ENCODE measurements around the gene MXD1. TPM values are rescaled to one million over a fixed set of nuclear protein-coding genes. Genes with fewer than 3 reads are reported as not detected.

MXD1 gene
- total and polyA plus RNA-seq, 4 donors = 1.4 to 8.5 (median 5.8) TPM

- no peaks in the 10 kb centered on the region for H3K27me3 ChIP-seq (ENCODE audit: control insufficient read depth in 4 of 4, insufficient read depth in 4 of 4, low read length in 3 of 4)
- peaks cover 17 to 29% (median 24%) of the 10 kb centered on the region in 4 donors for H3K36me3 ChIP-seq (ENCODE audit: control insufficient read depth in 4 of 4, insufficient read depth in 3 of 4, low read depth in 1 of 4, low read length in 3 of 4)
- peak overlapping the region in 1 of 2 donors; percentile 15 for H3K27ac ChIP-seq (ENCODE audit: low read depth in 1 of 2, low read length in 2 of 2)
- H3K9me3 ChIP-seq (ENCODE audit: control insufficient read depth in 4 of 4, low read length in 3 of 4) = no peaks in the 10 kb centered on the region
- H3K4me1 ChIP-seq (ENCODE audit: control insufficient read depth in 4 of 4, insufficient read depth in 4 of 4, low read length in 3 of 4) = peaks cover 0 to 8% (median 3%) of the 10 kb centered on the region in 4 donors
- no peak overlapping the region for H3K4me3 ChIP-seq (ENCODE audit: low read depth in 1 of 3, low read length in 3 of 3)
- no peak overlapping the region for H3K9ac ChIP-seq (ENCODE audit: low read depth in 1 of 2, low read length in 2 of 2)
- TF ChIP-seq YY1 (IDR thresholded peaks at IDR 0.05) = no peak
- peak; percentile 16 for TF ChIP-seq MAX (IDR thresholded peaks at IDR 0.05)
- no peak for DNase-seq (ENCODE audit: low spot score)
Measured at GRCh38 chr2:69933254-69933828, 18.4 kb downstream of the MXD1 start.

- H3K9me3 ChIP-seq (ENCODE audit: control insufficient read depth in 4 of 4, low read length in 3 of 4) = no peaks in the 10 kb centered on the region
- peaks cover 13 to 35% (median 28%) of the 10 kb centered on the region in 4 donors for H3K36me3 ChIP-seq (ENCODE audit: control insufficient read depth in 4 of 4, insufficient read depth in 3 of 4, low read depth in 1 of 4, low read length in 3 of 4)
- DNase-seq (ENCODE audit: low spot score) = no peak
- no peaks in the 10 kb centered on the region for H3K27me3 ChIP-seq (ENCODE audit: control insufficient read depth in 4 of 4, insufficient read depth in 4 of 4, low read length in 3 of 4)
- no peak overlapping the region for H3K9ac ChIP-seq (ENCODE audit: low read depth in 1 of 2, low read length in 2 of 2)
- 56% methylated on average over 4 of the region's 4 CpGs for WGBS
- peaks cover 0 to 8% (median 3%) of the 10 kb centered on the region in 4 donors for H3K4me1 ChIP-seq (ENCODE audit: control insufficient read depth in 4 of 4, insufficient read depth in 4 of 4, low read length in 3 of 4)
- no peak overlapping the region for H3K4me3 ChIP-seq (ENCODE audit: low read depth in 1 of 3, low read length in 3 of 3)
- peak overlapping the region in 1 of 2 donors; percentile 15 for H3K27ac ChIP-seq (ENCODE audit: low read depth in 1 of 2, low read length in 2 of 2)
- TF ChIP-seq RXRA (IDR thresholded peaks at IDR 0.05) (no peak), GABPA (IDR thresholded peaks at IDR 0.05 in 1 of 2, conservative IDR thresholded peaks at IDR 0.05 in 1 of 2) (no peak), HNF4A (conservative IDR thresholded peaks at IDR 0.05) (peak; percentile 40 to 51), MAX (IDR thresholded peaks at IDR 0.05) (no peak), ZBTB33 (IDR thresholded peaks at IDR 0.05) (no peak), TAF1 (conservative IDR thresholded peaks at IDR 0.05) (no peak), SP1 (IDR thresholded peaks at IDR 0.05) (no peak), HNF4G (IDR thresholded peaks at IDR 0.05) (no peak), FOXA1 (IDR thresholded peaks at IDR 0.05) (no peak), RAD21 (IDR thresholded peaks at IDR 0.05) (no peak), NR2F2 (IDR thresholded peaks at IDR 0.05) (no peak), FOXA2 (IDR thresholded peaks at IDR 0.05) (no peak), CTCF (IDR thresholded peaks at IDR 0.05; ENCODE audit: low read depth, low read length, missing input control) (no peak), JUND (IDR thresholded peaks at IDR 0.05) (peak in 1 of 2 donors; percentile 20)
Measured at GRCh38 chr2:69933839-69934613, 19.1 kb downstream of the MXD1 start.

Measured in liver (tissue), 9 donors.